GM21423 (cell line): ENCODE results near the gene SSR4.

Source experiments
- ATAC-seq: cut with Tn5 transposase; IDR thresholded peaks from one replicate; pipeline ENCODE4 v1.9.1; 2021; ENCODE audit warnings: mild to moderate bottlenecking, moderate library complexity; ENCODE audit not compliant: unreplicated experiment

SSR4 gene

GRCh38 chrX:153769158-153769864 is 25.2 kb upstream of the SSR4 start:
- ATAC-seq, result no peak

DNA sequence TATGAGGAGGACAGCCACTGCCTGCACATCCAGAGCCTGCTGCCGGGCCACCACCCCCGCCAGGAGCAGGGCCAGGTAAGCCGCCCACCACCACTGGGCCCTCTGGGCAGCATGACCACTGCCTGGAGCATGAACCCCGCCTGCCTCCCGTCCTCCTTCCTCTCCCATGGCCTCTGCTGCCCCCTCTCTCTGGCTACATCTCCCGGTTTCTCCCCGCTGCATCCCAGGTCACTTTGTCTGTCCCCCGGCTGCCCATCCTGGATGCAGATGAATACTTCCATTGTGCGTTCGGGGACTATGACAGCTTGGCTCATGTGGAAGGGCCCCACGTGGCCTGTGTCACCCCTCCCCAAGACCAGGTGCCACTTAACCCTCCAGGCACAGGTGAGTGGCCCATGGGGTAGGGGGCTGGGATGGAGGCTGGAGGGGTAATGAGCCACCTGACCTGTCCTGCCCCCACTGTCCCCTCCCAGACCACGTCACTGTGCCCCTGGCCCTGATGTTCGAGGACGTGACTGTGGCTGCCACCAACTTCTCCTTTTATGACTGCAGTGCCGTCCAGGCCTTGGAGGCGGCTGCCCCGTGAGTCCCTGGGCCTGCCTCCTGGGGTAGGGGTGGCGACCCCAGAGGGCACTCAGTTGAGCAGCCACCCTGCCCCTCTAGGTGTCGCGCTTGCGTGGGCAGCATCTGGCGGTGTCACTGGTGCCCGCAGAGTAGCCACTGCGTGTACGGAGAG is 24.4 kb upstream of the SSR4 start:
- no peak for ATAC-seq

DNA sequence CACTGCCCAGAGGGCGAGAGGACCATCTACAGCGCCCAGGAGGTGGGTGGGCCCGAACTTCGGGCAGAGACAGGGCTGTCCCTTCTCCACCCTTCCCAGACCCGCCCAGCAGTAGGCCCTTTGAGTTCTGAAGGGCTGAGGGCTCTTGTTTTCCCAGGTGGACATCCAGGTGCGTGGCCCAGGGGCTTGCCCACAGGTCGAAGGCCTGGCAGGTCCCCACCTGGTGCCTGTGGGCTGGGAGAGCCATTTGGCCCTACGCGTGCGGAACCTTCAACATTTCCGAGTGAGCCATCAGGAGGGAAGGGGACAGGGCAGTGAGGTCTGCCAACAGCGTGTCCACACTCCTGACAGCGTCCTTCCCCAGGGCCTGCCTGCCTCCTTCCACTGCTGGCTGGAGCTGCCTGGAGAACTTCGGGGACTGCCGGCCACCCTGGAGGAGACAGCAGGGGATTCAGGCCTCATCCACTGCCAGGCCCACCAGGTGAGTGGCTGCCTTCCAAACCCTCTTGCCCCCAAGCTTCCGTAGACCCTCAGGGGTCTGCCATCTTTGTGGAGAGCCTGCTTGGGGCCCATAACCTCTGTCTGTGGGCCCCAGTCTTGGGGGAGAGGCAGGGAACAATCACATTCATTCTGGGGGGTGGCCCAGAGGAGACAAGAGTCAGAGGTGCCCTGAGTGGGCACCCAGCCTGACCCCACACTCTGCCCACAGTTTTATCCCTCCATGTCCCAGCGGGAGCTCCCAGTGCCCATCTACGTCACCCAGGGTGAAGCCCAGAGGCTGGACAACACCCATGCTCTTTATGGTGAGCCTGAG is 23.7 kb upstream of the SSR4 start:
- no peak for ATAC-seq

GRCh38 chrX:153771415-153772315 is 22.8 kb upstream of the SSR4 start:
- ATAC-seq, result no peak

DNA sequence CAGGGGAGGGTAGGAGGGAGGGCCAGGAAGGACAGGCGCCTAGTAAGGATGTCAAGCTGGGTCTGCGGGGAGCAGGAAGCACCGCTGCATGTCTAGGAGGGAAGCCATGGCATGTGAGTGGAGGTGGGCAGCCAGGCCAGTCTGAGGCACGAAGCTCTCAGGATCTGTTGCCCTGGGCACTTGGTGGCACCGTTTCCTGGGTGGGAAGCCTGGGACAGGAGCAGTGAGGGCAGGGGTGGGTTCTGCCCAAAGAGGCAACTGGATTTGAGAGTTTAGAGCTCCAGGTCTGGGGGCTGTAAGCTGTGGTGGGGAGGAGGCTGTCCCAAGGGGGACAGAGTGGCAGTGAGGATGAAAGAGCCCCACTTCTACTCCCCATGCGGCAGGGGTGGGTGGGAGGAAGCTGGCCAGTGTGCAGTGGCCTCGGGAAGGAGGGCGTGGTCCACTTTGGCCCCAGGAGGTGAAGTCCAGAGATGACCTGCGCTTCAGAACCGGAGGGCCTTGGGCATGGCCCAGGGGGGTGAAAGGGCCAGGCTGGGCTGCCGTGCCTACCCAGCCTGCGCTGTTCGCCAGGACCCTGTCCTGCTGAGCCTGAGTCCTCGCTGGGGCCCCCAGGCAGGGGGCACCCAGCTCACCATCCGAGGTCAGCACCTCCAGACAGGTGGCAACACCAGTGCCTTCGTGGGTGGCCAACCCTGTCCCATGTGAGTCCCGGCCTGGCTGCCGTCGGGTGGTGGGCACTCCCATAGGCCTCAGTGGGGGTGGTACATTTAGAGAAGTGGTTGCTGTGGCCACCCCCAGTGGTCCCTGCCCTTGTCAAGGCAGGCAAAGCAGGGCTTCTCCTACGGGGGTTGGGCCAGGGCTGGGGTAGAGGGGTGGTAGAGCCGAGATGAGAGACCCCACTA is 21.9 kb upstream of the SSR4 start:
- ATAC-seq, result no peak

DNA sequence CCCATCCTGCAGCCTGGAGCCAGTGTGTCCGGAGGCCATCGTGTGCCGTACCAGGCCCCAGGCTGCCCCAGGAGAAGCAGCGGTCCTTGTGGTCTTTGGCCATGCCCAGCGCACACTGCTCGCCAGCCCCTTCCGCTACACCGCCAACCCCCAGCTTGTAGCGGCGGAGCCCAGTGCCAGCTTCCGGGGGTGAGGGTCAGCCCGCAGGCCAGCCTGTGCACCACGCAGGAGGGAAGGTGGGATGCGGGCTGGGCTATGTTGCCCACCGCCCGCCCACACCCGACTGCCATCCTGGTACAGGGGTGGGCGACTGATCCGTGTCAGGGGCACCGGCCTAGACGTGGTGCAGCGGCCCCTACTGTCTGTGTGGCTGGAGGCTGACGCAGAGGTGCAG is 21.3 kb upstream of the SSR4 start:
- no peak for ATAC-seq

DNA sequence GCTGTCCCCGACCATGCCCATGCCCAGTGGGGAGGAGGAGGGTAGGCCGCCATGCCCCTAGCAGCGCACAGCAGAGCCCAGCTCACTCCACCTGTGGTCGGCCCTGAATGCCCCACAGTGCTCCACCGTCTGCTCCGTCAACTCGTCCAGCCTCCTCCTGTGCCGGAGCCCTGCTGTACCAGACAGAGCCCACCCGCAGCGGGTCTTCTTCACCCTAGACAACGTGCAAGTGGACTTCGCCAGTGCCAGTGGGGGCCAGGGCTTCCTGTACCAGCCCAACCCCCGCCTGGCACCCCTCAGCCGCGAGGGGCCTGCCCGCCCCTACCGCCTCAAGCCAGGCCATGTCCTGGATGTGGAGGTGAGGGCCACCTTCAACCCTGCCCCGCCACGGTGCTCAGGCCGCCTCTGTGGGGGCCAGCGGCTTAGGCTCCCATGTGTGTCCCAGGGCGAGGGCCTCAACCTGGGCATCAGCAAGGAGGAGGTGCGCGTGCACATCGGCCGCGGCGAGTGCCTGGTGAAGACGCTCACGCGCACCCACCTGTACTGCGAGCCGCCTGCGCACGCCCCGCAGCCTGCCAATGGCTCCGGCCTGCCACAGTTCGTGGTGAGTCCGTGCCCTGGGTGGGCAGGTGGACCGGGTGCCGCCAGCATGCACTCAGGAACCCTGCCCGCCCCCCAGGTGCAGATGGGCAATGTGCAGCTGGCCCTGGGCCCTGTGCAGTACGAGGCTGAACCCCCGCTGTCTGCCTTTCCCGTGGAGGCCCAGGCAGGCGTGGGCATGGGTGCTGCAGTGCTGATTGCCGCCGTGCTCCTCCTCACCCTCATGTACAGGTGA is 20.5 kb upstream of the SSR4 start:
- ATAC-seq, result no peak

DNA sequence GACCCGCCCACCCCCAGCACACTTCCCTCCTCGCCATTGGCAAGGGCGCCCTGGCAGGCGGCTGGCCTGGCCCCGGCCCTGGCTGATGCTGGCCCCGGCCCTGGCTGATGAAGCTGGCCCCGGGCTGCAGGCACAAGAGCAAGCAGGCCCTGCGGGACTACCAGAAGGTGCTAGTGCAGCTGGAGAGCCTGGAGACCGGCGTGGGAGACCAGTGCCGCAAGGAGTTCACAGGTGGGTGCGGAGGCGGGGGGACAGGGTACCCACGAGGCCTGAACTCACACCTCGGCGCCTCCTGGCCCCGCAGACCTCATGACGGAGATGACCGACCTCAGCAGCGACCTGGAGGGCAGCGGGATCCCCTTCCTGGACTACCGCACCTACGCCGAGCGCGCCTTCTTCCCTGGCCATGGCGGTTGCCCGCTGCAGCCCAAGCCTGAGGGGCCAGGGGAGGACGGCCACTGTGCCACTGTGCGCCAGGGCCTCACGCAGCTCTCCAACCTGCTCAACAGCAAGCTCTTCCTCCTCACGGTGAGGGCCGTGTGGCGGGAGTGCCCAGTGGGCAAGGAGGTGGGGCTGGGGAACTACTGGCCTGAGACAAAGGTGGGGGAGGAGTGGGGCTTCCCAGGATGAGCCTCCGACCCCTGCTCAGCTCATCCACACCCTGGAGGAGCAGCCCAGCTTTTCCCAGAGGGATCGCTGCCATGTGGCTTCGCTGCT is 19.7 kb upstream of the SSR4 start:
- ATAC-seq, result no peak

DNA sequence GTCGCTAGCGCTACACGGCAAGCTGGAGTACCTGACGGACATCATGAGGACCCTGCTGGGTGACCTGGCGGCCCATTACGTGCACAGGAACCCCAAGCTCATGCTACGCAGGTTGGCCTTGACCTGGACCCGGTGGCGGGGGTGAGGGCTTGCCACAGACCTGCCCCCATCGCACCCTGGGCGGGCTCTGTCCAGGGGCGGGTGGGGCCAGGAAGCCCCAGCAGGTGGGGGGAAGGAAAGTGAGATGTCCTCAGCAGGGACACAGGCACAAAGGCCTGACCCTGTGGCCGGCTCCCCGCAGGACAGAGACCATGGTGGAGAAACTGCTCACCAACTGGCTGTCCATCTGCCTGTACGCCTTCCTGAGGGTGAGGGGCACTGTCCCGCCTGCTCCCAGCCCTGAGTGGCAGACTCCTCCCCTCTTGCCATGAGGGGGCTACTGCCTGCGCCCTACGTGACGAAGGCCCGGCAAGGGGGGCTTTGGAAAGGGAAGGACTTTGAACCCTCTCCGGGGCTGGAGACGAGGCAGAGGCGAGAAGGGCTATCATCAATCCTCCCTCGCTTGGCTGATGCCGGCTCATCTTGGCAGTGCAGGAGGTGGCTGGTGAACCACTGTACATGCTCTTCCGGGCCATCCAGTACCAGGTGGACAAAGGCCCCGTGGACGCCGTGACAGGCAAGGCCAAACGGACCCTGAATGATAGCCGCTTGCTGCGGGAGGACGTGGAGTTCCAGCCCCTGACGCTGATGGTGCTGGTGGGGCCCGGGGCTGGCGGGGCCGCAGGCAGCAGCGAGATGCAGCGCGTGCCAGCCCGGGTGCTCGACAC is 19.0 kb upstream of the SSR4 start:
- no peak for ATAC-seq

- no peak for ATAC-seq
Measured at GRCh38 chrX:153776120-153776599, 18.3 kb upstream of the SSR4 start.

DNA sequence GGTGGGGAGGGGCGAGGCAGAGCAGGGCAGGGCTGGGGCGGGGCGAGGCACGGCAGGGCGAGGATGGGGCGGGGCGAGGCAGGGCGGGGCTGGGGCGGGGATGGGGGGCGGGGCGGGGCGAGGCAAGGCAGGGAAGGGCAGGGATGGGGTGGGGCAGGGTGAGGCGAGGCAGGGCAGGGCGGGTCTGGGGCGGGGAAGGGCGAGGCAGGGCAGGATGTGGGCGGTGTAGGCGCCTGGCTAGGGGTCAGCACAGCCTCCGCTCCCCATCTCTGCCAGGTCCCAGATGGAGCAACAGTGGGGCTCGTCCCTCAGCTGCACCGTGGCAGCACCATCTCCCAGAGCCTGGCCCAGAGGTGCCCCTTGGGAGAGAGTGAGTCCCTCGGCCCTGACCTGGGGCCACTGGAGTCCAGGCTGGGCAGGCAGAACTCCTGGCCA is 17.8 kb upstream of the SSR4 start:
- ATAC-seq, result no peak

GRCh38 chrX:153777261-153778090 is 17.0 kb upstream of the SSR4 start:
- ATAC-seq, result no peak

DNA sequence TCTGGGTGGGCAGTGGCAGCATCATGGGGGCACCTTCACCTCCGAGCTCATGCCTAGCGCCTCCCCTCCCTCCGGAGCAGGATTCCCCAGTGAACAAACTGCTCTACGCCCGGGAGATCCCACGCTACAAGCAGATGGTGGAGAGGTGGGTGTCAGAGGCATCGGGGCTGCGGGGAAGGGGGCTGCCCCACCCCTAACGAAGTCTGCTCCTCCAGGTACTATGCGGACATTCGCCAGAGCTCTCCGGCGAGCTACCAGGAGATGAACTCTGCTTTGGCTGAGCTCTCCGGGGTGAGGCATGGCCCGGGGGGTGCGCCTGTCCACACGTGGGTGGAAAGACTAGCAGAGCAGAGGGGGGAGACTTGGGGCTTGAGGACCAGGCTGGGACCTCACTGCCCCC is 16.3 kb upstream of the SSR4 start:
- no peak for ATAC-seq

- ATAC-seq, result no peak
Measured at GRCh38 chrX:153778684-153779101, 15.8 kb upstream of the SSR4 start.

GRCh38 chrX:153779891-153780677 is 14.4 kb upstream of the SSR4 start:
- no peak for ATAC-seq
